MCF 10A (cell line): ENCODE results near the gene CCT2. TPM values are rescaled to one million over a fixed set of nuclear protein-coding genes. Genes with fewer than 3 reads are reported as not detected.
"Not testable (repeated sequence)": the region's sequence is repeated elsewhere in the genome, so short reads cannot be mapped to it uniquely, and the experiment has no call there.

ENCODE experiments used
- BruUV-seq: library from RNA; stranded (reverse); fragments of 400-500 nt; replicated peaks from 2 replicates; lab custom pipeline; 2021; lab: Mats Ljungman, UMichigan
- CTCF ChIA-PET: fragments of 300-600 bp; sonication (Branson Sonifier 250); formaldehyde crosslinking; extraction: SDS; loops from one replicate; lab custom pipeline; 2021; ENCODE audit warnings: antibody characterized with exemption, inconsistent platforms; lab: Yijun Ruan, JAX
- POLR2A ChIA-PET: fragments of 300-600, 350-650 bp; sonication (Branson Sonifier 250); formaldehyde crosslinking; extraction: SDS; loops from one replicate; lab custom pipeline; 2020; ENCODE audit warnings: antibody characterized with exemption, inconsistent platforms; lab: Yijun Ruan, JAX
- DNase-seq: peaks from one replicate; pipeline ENCODE4 v3.0.0-alpha.2; 2018; ENCODE audit not compliant: unreplicated experiment
- H3K27ac Mint-ChIP-seq: one replicate; pipeline ENCODE4 v1.8.0; 2022; ENCODE audit warnings: mild to moderate bottlenecking, low read depth, mixed read lengths; ENCODE audit not compliant: unreplicated experiment
- H3K27me3 Mint-ChIP-seq: one replicate; pipeline ENCODE4 v1.8.0; 2022; ENCODE audit warnings: mixed read lengths; ENCODE audit not compliant: insufficient read depth, unreplicated experiment
- H3K36me3 Mint-ChIP-seq: one replicate; pipeline ENCODE4 v1.8.0; 2022; ENCODE audit warnings: mild to moderate bottlenecking, moderate library complexity, mixed read lengths; ENCODE audit not compliant: insufficient read depth, unreplicated experiment
- H3K4me1 Mint-ChIP-seq: one replicate; pipeline ENCODE4 v1.8.0; 2022; ENCODE audit warnings: mixed read lengths; ENCODE audit not compliant: insufficient read depth, unreplicated experiment
- H3K4me3 Mint-ChIP-seq: one replicate; pipeline ENCODE4 v1.8.0; 2022; ENCODE audit warnings: mild to moderate bottlenecking, moderate library complexity, mixed read lengths; ENCODE audit not compliant: unreplicated experiment
- H3K9me3 Mint-ChIP-seq: one replicate; pipeline ENCODE4 v1.8.0; 2022; ENCODE audit warnings: mixed read lengths; ENCODE audit not compliant: unreplicated experiment
- CTCF ChIP-seq: fragments of 200-600 bp; IDR thresholded peaks from one replicate; pipeline ENCODE4 v1.8.0; 2022; ENCODE audit warnings: antibody characterized with exemption, mild to moderate bottlenecking; ENCODE audit not compliant: unreplicated experiment
- intact Hi-C: fragments of 100-400 bp; cut with micrococcal nuclease; formaldehyde crosslinking; loops from 2 replicates; pipeline ENCODE4 v1.14.1; 2022
- total RNA-seq: library from RNA; stranded (reverse); gene quantifications from 2 replicates; pipeline ENCODE4 v1.2.3, GENCODE V29; 2022

The CCT2 gene
- total RNA-seq, 1 experiment from 2014 or later: 212 TPM

GRCh38 chr12:69602954-69603353 lies 17.7 kb downstream of the CCT2 start:
- CTCF ChIA-PET: interaction anchor here (0.6 kb wide), 2 partner anchors 133 to 1116 kb away, joined by 3 read pairs; no protein-coding TSS in a partner anchor
- H3K4me1 Mint-ChIP-seq: no peaks in the 10 kb centered on the region
- no peak for DNase-seq
- H3K4me3 Mint-ChIP-seq: no peak overlapping the region
- no TSS peak for BruUV-seq
- intact Hi-C loops: no loop called here
- no peaks in the 10 kb centered on the region for H3K9me3 Mint-ChIP-seq
- no peak overlapping the region for H3K27ac Mint-ChIP-seq
- no peak for TF ChIP-seq CTCF
- peaks cover 58% of the 10 kb centered on the region for H3K36me3 Mint-ChIP-seq
- POLR2A ChIA-PET: interaction anchor here (1.4 kb wide), 1 partner anchor 17 kb away, joined by 5 read pairs; no protein-coding TSS in a partner anchor
- H3K27me3 Mint-ChIP-seq: no peaks in the 10 kb centered on the region

- H3K27ac Mint-ChIP-seq, H3K9me3 Mint-ChIP-seq, H3K4me3 Mint-ChIP-seq, BruUV-seq, H3K27me3 Mint-ChIP-seq, DNase-seq, POLR2A ChIA-PET, intact Hi-C loops, H3K4me1 Mint-ChIP-seq: not testable (repeated sequence)
- CTCF ChIA-PET: interaction anchor here (0.6 kb wide), 2 partner anchors 133 to 1116 kb away, joined by 3 read pairs; no protein-coding TSS in a partner anchor
- peaks cover 52% of the 10 kb centered on the region for H3K36me3 Mint-ChIP-seq
These were observed 18.3 kb downstream of the CCT2 start for GRCh38 chr12:69603556-69603955.

GRCh38 chr12:69604275-69604674 lies 19.0 kb downstream of the CCT2 start:
- H3K27ac Mint-ChIP-seq, intact Hi-C loops, POLR2A ChIA-PET, H3K27me3 Mint-ChIP-seq, H3K4me1 Mint-ChIP-seq, H3K9me3 Mint-ChIP-seq, BruUV-seq, H3K4me3 Mint-ChIP-seq, DNase-seq, CTCF ChIA-PET: not testable (repeated sequence)
- H3K36me3 Mint-ChIP-seq: peaks cover 45% of the 10 kb centered on the region

- Mint-ChIP-seq H3K27me3 (no peaks in the 10 kb centered on the region), H3K36me3 (peaks cover 7% of the 10 kb centered on the region), H3K27ac (no peak overlapping the region), H3K9me3 (no peaks in the 10 kb centered on the region), H3K4me3 (no peak overlapping the region), H3K4me1 (no peaks in the 10 kb centered on the region)
- ChIA-PET POLR2A (interaction anchor here (0.7 kb wide), 1 partner anchor 22 kb away, joined by 4 read pairs; no protein-coding TSS in a partner anchor), CTCF (interaction anchor here (0.7 kb wide), 1 partner anchor 394 kb away, joined by 3 read pairs; no protein-coding TSS in a partner anchor)
- DNase-seq: no peak
- BruUV-seq: no TSS peak
- TF ChIP-seq CTCF: no peak
- intact Hi-C loops: no loop called here
These were observed 22.9 kb downstream of the CCT2 start for GRCh38 chr12:69608114-69608513.

- Mint-ChIP-seq H3K4me3 (no peak overlapping the region), H3K36me3 (no peaks in the 10 kb centered on the region), H3K4me1 (no peaks in the 10 kb centered on the region), H3K27ac (no peak overlapping the region), H3K27me3 (peaks cover 2% of the 10 kb centered on the region), H3K9me3 (no peaks in the 10 kb centered on the region)
- intact Hi-C loops: no loop called here
- CTCF ChIA-PET: interaction anchor here (0.6 to 2.2 kb wide), 4 partner anchors 30 to 627 kb away, joined by 3 to 6 read pairs (median 4); no protein-coding TSS in a partner anchor
- no TSS peak for BruUV-seq
- DNase-seq: no peak
- POLR2A ChIA-PET: interaction anchor here (1.2 to 1.6 kb wide), 2 partner anchors 24 to 129 kb away, joined by 3 to 5 read pairs; partner anchors contain the start of gene RAB3IP
- no peak for TF ChIP-seq CTCF
These were observed 24.9 kb downstream of the CCT2 start for GRCh38 chr12:69610126-69610525.
